Gastrocnemius medialis (tissue), 4 donors: ENCODE results near the gene DIO3. TPM values are rescaled to one million over a fixed set of nuclear protein-coding genes. Genes with fewer than 3 reads are reported as not detected.
A peak's percentile ranks its signal among the peaks of the same experiment; 100 is the strongest.

Experiments used
- ATAC-seq, 2 donors: fragments of 150-250 bp; one replicate each; pipeline ENCODE4 v1.9.1; 2016
- DNase-seq, 2 donors: peaks; one replicate each; pipeline ENCODE4 v3.0.0-alpha.2; 2019
- H3K27ac ChIP-seq, 4 donors: fragments of 200-600 bp; sonication (generic); 1 replicate in 1 of 4; 2 replicates in 3 of 4; pipeline ENCODE4 v1.5.1; 2016 to 2018; ENCODE audit warnings: mild to moderate bottlenecking in 2 of 4, moderate library complexity in 1 of 4
- H3K27me3 ChIP-seq, 3 donors: fragments of 200-600 bp; sonication (generic) in 2 of 3; 1 replicate in 1 of 3; 2 replicates in 2 of 3; pipeline versions ENCODE4 v1.5.1 to v1.6.0; 2016 to 2019; ENCODE audit warnings: mild to moderate bottlenecking in 1 of 3, moderate library complexity in 1 of 3
- H3K36me3 ChIP-seq, 2 donors: fragments of 200-600 bp; sonication (generic) in 1 of 2; one replicate each; pipeline ENCODE4 v1.5.1; 2017 to 2018
- H3K4me1 ChIP-seq, 2 donors: fragments of 200-600 bp; sonication (generic) in 1 of 2; one replicate each; pipeline ENCODE4 v1.5.1; 2016 to 2017; ENCODE audit warnings: mild to moderate bottlenecking in 2 of 2
- H3K4me3 ChIP-seq, 4 donors: fragments of 200-600 bp; sonication (generic) in 3 of 4; 1 replicate in 1 of 4; 2 replicates in 3 of 4; pipeline ENCODE4 v1.5.1; 2016 to 2019; ENCODE audit warnings: mild to moderate bottlenecking in 2 of 4
- H3K9me3 ChIP-seq, 3 donors: fragments of 200-600 bp; sonication (generic) in 2 of 3; 1 replicate in 1 of 3; 2 replicates in 2 of 3; pipeline ENCODE4 v1.5.1; 2016 to 2019
- POLR2A ChIP-seq, 2 donors: fragments of 450-650 bp; IDR thresholded peaks; one replicate each; pipeline ENCODE4 v1.6.1; 2017; ENCODE audit warnings: antibody characterized with exemption in 2 of 2, mild to moderate bottlenecking in 2 of 2, moderate library complexity in 2 of 2
- in situ Hi-C, 4 donors: fragments of 200-750 bp; cut with MboI; loops; one replicate each; pipeline versions ENCODE4 v1.15.0 to v1.8.0; 2017; ENCODE audit warnings: low sequenced_read_pairs in 4 of 4
- intact Hi-C: fragments of 100-400 bp; cut with DNase I; formaldehyde crosslinking; loops from one replicate; pipeline ENCODE4 v1.15.1; 2023; ENCODE audit warnings: low total_unique reads
- total RNA-seq, 4 donors: library from RNA; depleted of rRNA; stranded (reverse); fragments of >200 nt; gene quantifications; one replicate each; pipeline versions ENCODE4 v1.1.0 to v1.2.3, GENCODE V29; 2016
- TF ChIP-seq, protein P1 (sequence below), 5 experiments: fragments of 450-650 bp in 3 of 5; fragments of 200-600 bp in 2 of 5; sonication (generic) in 2 of 5; IDR thresholded peaks in 4 of 5; conservative IDR thresholded peaks in 1 of 5; 1 replicate in 4 of 5; 2 replicates in 1 of 5; pipeline ENCODE4 v1.5.1; 2016 to 2019; ENCODE audit warnings: antibody characterized with exemption in 5 of 5, mild to moderate bottlenecking in 3 of 5, moderate library complexity in 3 of 5

Gene DIO3
- total RNA-seq, 4 donors from 2014 or later: 1.0 to 2.3 (median 1.0) TPM; not detected in 1

GRCh38 chr14:101559250-101559623 is 2.1 kb upstream of the DIO3 start:
- Histone ChIP-seq H3K4me1 (no peaks in the 10 kb centered on the region), H3K27ac (peak overlapping the region; percentile 56 to 61 (median 59)), H3K9me3 (no peaks in the 10 kb centered on the region), H3K4me3 (peak overlapping the region in 3 of 4 donors; percentile 35 to 50 (median 45)), H3K27me3 (peaks cover 35 to 72% (median 52%) of the 10 kb centered on the region in 3 donors), H3K36me3 (no peaks in the 10 kb centered on the region)
- in situ Hi-C loops (no loop called here), intact Hi-C loops (loop anchor here (2.0 to 10.0 kb wide), 2 partner anchors 376 to 894 kb away; no protein-coding TSS in a partner anchor)
- DNase-seq (no peak), ATAC-seq (no peak)
- TF ChIP-seq POLR2A (IDR thresholded peaks at IDR 0.05): no peak
- TF ChIP-seq, protein P1, sequence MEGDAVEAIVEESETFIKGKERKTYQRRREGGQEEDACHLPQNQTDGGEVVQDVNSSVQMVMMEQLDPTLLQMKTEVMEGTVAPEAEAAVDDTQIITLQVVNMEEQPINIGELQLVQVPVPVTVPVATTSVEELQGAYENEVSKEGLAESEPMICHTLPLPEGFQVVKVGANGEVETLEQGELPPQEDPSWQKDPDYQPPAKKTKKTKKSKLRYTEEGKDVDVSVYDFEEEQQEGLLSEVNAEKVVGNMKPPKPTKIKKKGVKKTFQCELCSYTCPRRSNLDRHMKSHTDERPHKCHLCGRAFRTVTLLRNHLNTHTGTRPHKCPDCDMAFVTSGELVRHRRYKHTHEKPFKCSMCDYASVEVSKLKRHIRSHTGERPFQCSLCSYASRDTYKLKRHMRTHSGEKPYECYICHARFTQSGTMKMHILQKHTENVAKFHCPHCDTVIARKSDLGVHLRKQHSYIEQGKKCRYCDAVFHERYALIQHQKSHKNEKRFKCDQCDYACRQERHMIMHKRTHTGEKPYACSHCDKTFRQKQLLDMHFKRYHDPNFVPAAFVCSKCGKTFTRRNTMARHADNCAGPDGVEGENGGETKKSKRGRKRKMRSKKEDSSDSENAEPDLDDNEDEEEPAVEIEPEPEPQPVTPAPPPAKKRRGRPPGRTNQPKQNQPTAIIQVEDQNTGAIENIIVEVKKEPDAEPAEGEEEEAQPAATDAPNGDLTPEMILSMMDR (IDR thresholded peaks at IDR 0.05 in 4 of 5, conservative IDR thresholded peaks at IDR 0.05 in 1 of 5): no peak

DNA sequence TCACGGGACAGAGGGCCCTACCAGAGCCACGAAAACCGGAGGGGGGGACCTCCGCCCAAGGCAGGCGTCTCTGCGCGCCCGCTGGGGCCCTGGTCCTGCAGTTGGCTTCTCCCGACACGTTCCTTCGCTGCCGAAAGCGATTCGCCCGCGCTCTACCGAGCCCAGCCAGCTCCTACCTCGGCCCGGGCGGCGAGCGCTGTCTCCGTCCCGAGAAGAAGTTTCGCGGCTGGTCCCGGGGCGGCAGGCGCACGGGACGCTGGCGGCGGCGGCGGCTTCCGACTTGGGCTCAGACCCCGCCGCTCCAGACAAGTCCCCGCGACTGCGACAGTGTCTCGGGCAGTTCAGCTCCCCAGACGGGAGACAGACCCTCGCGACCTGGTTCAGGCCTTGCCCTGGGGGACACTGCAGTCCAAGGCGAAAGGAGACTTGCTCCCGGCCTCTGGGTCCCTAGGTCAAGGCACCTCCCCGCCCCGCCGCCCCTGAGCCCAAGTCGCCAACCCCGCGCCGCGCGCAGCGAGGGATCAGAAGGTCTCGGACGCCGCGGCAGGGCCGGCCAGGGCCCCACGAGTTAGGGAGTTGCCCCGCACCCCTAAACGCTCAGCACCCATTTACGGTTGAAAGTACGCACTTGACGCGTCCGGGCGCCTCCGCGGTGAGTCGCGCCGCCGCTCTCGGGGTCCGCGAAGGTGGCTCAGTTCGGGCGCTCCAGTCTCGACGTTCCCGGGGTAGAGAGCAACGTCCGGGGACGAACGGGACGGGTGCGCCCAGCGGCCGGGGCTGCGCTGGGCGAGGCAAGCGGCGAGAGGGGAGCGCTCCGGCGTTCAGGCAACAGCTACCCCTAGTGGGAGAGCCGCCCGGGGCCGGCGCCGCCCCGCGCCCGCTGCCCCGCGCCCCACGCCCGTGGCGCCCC is 1.4 kb upstream of the DIO3 start:
- in situ Hi-C loops: no loop called here
- Histone ChIP-seq H3K4me1 (no peaks in the 10 kb centered on the region), H3K4me3 (peak overlapping the region in 3 of 4 donors; percentile 35 to 50 (median 45)), H3K36me3 (no peaks in the 10 kb centered on the region), H3K9me3 (no peaks in the 10 kb centered on the region), H3K27me3 (peaks cover 41 to 75% (median 58%) of the 10 kb centered on the region in 3 donors), H3K27ac (peak overlapping the region; percentile 56 to 61 (median 59))
- ATAC-seq (peak; percentile 42 to 48), DNase-seq (no peak)
- TF ChIP-seq POLR2A (IDR thresholded peaks at IDR 0.05): no peak
- TF ChIP-seq, protein P1 (IDR thresholded peaks at IDR 0.05 in 4 of 5, conservative IDR thresholded peaks at IDR 0.05 in 1 of 5): no peak
- intact Hi-C loops: loop anchor here (2.0 to 10.0 kb wide), 2 partner anchors 377 to 895 kb away; no protein-coding TSS in a partner anchor

- Histone ChIP-seq H3K4me1 (no peaks in the 10 kb centered on the region), H3K27me3 (peaks cover 45 to 78% (median 65%) of the 10 kb centered on the region in 3 donors), H3K36me3 (no peaks in the 10 kb centered on the region), H3K27ac (no peak overlapping the region), H3K9me3 (no peaks in the 10 kb centered on the region), H3K4me3 (peak overlapping the region in 1 of 4 donors; percentile 50)
- intact Hi-C loops (no loop called here), in situ Hi-C loops (no loop called here)
- ATAC-seq (no peak), DNase-seq (no peak)
- no peak for TF ChIP-seq POLR2A (IDR thresholded peaks at IDR 0.05)
- TF ChIP-seq, protein P1 (IDR thresholded peaks at IDR 0.05 in 4 of 5, conservative IDR thresholded peaks at IDR 0.05 in 1 of 5): no peak
Measured at GRCh38 chr14:101560534-101561113, 671 bp upstream of the DIO3 start.

GRCh38 chr14:101561897-101562490 is 699 bp downstream of the DIO3 start:
- ATAC-seq (no peak), DNase-seq (no peak)
- no peak overlapping the region for H3K27ac ChIP-seq
- peaks cover 56 to 84% (median 74%) of the 10 kb centered on the region in 3 donors for H3K27me3 ChIP-seq
- H3K36me3 ChIP-seq: no peaks in the 10 kb centered on the region
- intact Hi-C loops: no loop called here
- in situ Hi-C loops: no loop called here
- H3K4me1 ChIP-seq: no peaks in the 10 kb centered on the region
- peak overlapping the region in 1 of 4 donors; percentile 4 for H3K4me3 ChIP-seq
- no peak for TF ChIP-seq POLR2A (IDR thresholded peaks at IDR 0.05)
- TF ChIP-seq, protein P1 (IDR thresholded peaks at IDR 0.05 in 4 of 5, conservative IDR thresholded peaks at IDR 0.05 in 1 of 5): no peak
- no peaks in the 10 kb centered on the region for H3K9me3 ChIP-seq
